Mammary epithelial cell (primary cell): ENCODE results near the gene ZNF684.
"Not testable (repeated sequence)": the region's sequence is repeated elsewhere in the genome, so short reads cannot be mapped to it uniquely, and the experiment has no call there.

Source experiments
- EZH2 ChIP-seq: IDR thresholded peaks from 2 replicates; pipeline ENCODE4 v1.6.1; 2012; ENCODE audit warnings: low read length, inconsistent platforms, borderline replicate concordance
- TF ChIP-seq, protein P1 (sequence below), 2 donors: IDR thresholded peaks in 1 of 2; conservative IDR thresholded peaks in 1 of 2; 2 replicates each; pipeline ENCODE4 v1.5.1; 2011 to 2012; ENCODE audit warnings: inconsistent platforms in 2 of 2, low read length in 2 of 2, mild to moderate bottlenecking in 2 of 2, control low read depth in 1 of 2, low read depth in 1 of 2; ENCODE audit not compliant: insufficient read depth in 1 of 2; ENCODE audit errors: extremely low read depth in 1 of 2

DNA sequence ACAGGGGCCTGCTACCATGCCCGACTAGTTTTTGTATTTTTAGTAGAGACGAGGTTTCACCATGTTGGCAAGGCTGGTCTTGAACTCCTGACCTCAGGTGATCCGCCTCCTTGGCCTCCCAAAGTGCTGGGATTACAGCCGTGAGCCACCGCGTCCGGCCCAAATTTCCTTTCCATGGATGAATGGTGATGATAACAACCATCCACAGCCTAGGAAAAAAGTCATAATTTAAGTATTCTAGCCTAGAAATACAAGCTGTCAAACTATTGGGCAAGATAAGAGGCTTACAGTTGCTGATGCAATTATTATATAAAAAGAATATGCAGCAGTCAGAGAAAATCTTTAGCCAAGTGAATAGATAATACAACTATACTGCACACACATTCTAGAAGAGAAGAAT is 23.4 kb downstream of the ZNF684 start:
- TF ChIP-seq EZH2 = not testable (repeated sequence)
- TF ChIP-seq, protein P1, sequence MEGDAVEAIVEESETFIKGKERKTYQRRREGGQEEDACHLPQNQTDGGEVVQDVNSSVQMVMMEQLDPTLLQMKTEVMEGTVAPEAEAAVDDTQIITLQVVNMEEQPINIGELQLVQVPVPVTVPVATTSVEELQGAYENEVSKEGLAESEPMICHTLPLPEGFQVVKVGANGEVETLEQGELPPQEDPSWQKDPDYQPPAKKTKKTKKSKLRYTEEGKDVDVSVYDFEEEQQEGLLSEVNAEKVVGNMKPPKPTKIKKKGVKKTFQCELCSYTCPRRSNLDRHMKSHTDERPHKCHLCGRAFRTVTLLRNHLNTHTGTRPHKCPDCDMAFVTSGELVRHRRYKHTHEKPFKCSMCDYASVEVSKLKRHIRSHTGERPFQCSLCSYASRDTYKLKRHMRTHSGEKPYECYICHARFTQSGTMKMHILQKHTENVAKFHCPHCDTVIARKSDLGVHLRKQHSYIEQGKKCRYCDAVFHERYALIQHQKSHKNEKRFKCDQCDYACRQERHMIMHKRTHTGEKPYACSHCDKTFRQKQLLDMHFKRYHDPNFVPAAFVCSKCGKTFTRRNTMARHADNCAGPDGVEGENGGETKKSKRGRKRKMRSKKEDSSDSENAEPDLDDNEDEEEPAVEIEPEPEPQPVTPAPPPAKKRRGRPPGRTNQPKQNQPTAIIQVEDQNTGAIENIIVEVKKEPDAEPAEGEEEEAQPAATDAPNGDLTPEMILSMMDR (conservative IDR thresholded peaks at IDR 0.05 in 1 of 2, IDR thresholded peaks at IDR 0.05 in 1 of 2; ENCODE audit: extremely low read depth in 1 of 2, insufficient read depth in 1 of 2, low read depth in 1 of 2, low read length in 2 of 2) = not testable (repeated sequence)
